Measurements from ENCODE around the gene VPREB1. TPM values are rescaled to one million over a fixed set of nuclear protein-coding genes. Genes with fewer than 3 reads are reported as not detected.

Gene VPREB1
- total and polyA plus RNA-seq, 2 of the 4 experiments (the other 2 are of a cell fraction): not detected

DNA sequence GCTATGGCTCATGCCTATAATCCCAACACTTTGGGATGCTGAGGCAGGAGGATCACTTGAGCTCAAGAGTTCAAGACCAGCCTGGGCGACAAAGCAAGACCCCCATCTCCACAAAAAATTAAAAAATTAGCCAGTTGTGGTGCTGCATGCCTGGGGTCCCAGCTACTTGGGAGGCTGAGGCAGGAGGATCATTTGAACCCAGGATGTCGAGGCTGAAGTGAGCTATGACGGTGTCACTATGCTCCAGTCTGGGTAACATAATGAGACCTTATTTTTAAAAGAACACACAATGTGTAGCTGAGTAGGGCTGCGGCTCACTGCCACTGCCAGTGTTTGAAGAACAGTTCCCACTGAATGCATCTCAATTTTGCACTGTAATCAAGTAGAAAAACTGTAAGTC lies 7.1 kb upstream of the VPREB1 start:
- POLR2A ChIA-PET (ENCODE audit: unreplicated experiment): no interaction called here
- BruUV-seq (replicated peaks): no TSS peak

More for the DNA sequence above, 7.1 kb upstream of the VPREB1 start:
- H3K9me3 ChIP-seq (ENCODE audit: control insufficient read depth, insufficient read depth, low read length): no peaks in the 10 kb centered on the region
- no peaks in the 10 kb centered on the region for H3K4me1 ChIP-seq (ENCODE audit: control insufficient read depth, insufficient read depth, low read length)
- no peak overlapping the region for H2BK120ac ChIP-seq (ENCODE audit: low read depth, low read length)
- no peak overlapping the region for H3K18ac ChIP-seq (ENCODE audit: low read depth, low read length)
- no peak overlapping the region for H3K56ac ChIP-seq (ENCODE audit: extremely low read depth, insufficient read depth, low read length)
- no peaks in the 10 kb centered on the region for H3K36me3 ChIP-seq (ENCODE audit: control insufficient read depth, insufficient read depth, low read length)
- in situ Hi-C loops (cut with MboI; ENCODE audit: low sequenced_read_pairs): no loop called here
- no peak for ATAC-seq (ENCODE audit: low read depth)
- H2BK5ac ChIP-seq (ENCODE audit: low read depth, low read length, poor library complexity, severe bottlenecking): no peak overlapping the region
- H2AK9ac ChIP-seq (replicated peaks; ENCODE audit: low read depth, low read length, poor library complexity): no peak overlapping the region
- no peak overlapping the region for H2BK15ac ChIP-seq (ENCODE audit: low read depth, low read length)
- no peaks in the 10 kb centered on the region for H4K20me1 ChIP-seq (ENCODE audit: insufficient read depth, low read length)
- H2AK5ac ChIP-seq (ENCODE audit: low read depth, low read length): no peak overlapping the region
- no peak overlapping the region for H3K27ac ChIP-seq (ENCODE audit: insufficient read depth, low read length)
- DNase-seq: no peak
- peaks cover 26% of the 10 kb centered on the region for H3K27me3 ChIP-seq (ENCODE audit: control insufficient read depth, insufficient read depth, low read length)
- H3K14ac ChIP-seq (replicated peaks; ENCODE audit: low read depth, low read length): no peak overlapping the region
- TF ChIP-seq CEBPB (IDR thresholded peaks at IDR 0.05; ENCODE audit: low read depth, low read length): no peak
- TF ChIP-seq, protein P1, sequence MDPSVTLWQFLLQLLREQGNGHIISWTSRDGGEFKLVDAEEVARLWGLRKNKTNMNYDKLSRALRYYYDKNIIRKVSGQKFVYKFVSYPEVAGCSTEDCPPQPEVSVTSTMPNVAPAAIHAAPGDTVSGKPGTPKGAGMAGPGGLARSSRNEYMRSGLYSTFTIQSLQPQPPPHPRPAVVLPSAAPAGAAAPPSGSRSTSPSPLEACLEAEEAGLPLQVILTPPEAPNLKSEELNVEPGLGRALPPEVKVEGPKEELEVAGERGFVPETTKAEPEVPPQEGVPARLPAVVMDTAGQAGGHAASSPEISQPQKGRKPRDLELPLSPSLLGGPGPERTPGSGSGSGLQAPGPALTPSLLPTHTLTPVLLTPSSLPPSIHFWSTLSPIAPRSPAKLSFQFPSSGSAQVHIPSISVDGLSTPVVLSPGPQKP (IDR thresholded peaks at IDR 0.05; ENCODE audit: borderline replicate concordance, low read depth, low read length): no peak
- TF ChIP-seq MAZ (IDR thresholded peaks at IDR 0.05; ENCODE audit: borderline replicate concordance, low read depth, low read length): no peak
- no peak for TF ChIP-seq RCOR1 (IDR thresholded peaks at IDR 0.05; ENCODE audit: insufficient replicate concordance, low read length)
- TF ChIP-seq BHLHE40 (IDR thresholded peaks at IDR 0.05; ENCODE audit: low read depth, low read length): no peak
- no peak for TF ChIP-seq POLR2A (IDR thresholded peaks at IDR 0.05; ENCODE audit: low read depth, low read length)
- no peak for TF ChIP-seq USF2 (IDR thresholded peaks at IDR 0.05; ENCODE audit: low read depth, low read length)
- TF ChIP-seq SMC3 (IDR thresholded peaks at IDR 0.05; ENCODE audit: low read depth, low read length): no peak
- TF ChIP-seq FOS (IDR thresholded peaks at IDR 0.05; ENCODE audit: low read depth, low read length): no peak
- no peak for TF ChIP-seq CHD1 (IDR thresholded peaks at IDR 0.05; ENCODE audit: low read depth, low read length)
- no peak for TF ChIP-seq RFX5 (IDR thresholded peaks at IDR 0.05; ENCODE audit: low read depth, low read length)
- no peak for TF ChIP-seq NFE2L2 (IDR thresholded peaks at IDR 0.05; ENCODE audit: low read depth, low read length)
- no peak for TF ChIP-seq MXI1 (IDR thresholded peaks at IDR 0.05; ENCODE audit: borderline replicate concordance, low read depth, low read length)
- no peak for TF ChIP-seq RAD21 (IDR thresholded peaks at IDR 0.05; ENCODE audit: low read length)
- no peak overlapping the region for H4K8ac ChIP-seq (ENCODE audit: low read depth in 2 of 2, low read length in 2 of 2)
- H2AFZ ChIP-seq (replicated peaks; ENCODE audit: low read length, poor library complexity): no peak overlapping the region
- no peaks in the 10 kb centered on the region; the same call in 1 of the 2 replicates for H3K9me1 ChIP-seq (ENCODE audit: insufficient read depth, low read length)
- H3K4me2 ChIP-seq (ENCODE audit: low read depth, low read length): no peak overlapping the region
- H3K9ac ChIP-seq (ENCODE audit: low read depth, low read length): no peak overlapping the region
- no peak overlapping the region for H2BK20ac ChIP-seq (ENCODE audit: low read depth, low read length)
- no CpG with 5 or more reads among the region's 4 CpGs for WGBS, 2 experiments (ENCODE audit: extremely low coverage in 2 of 2, insufficient read length in 1 of 2)
- no peak overlapping the region for H3K4me3 ChIP-seq (ENCODE audit: insufficient read depth, low read depth, low read length)
- CTCF ChIA-PET: no interaction called here
- H4K5ac ChIP-seq (ENCODE audit: low read depth, low read length): no peak overlapping the region
- no peak overlapping the region for H4K91ac ChIP-seq (ENCODE audit: insufficient read depth, low read depth, low read length)
- H3K79me1 ChIP-seq (ENCODE audit: low read depth in 1 of 2, low read length in 2 of 2): no peaks in the 10 kb centered on the region
- H3K4ac ChIP-seq (ENCODE audit: low read depth, low read length): no peak overlapping the region
- intact Hi-C loops (cut with micrococcal nuclease): no loop called here
- dilution Hi-C loops (cut with HindIII; ENCODE audit: low sequenced_read_pairs, unreplicated experiment): no loop called here
- no peak overlapping the region for H3K23ac ChIP-seq (ENCODE audit: low read depth, low read length)
